Activated T-helper 1 cell treated with anti-CD3 and anti-CD28 coated beads, Interleukin-12 subunit alpha, Interleukin-12 subunit beta, Interleukin-2, Interleukin-4 antibody, amounts not matched to agents 30 ng/mL and 10 ng/mL and 1 ng/mL, durations not matched to agents 14 hours and 24 hours and 36 hours (primary cell): ENCODE results near the gene CRY2. TPM values are rescaled to one million over a fixed set of nuclear protein-coding genes. Genes with fewer than 3 reads are reported as not detected.

Experiments
- total RNA-seq: library from RNA; stranded (reverse); gene quantifications from 2 replicates; pipeline ENCODE4 v1.2.3, GENCODE V29; 2022

CRY2 gene
- total RNA-seq, 1 donor from 2014 or later, result 23.7 TPM

Other genes with a start within 250 kb of the CRY2 start
- gene CHST1, start 181.9 kb upstream of the CRY2 start, total RNA-seq, result 0.17 and 0.23 TPM in 2 replicates
- 16.3 and 18.2 TPM in 2 replicates for gene SLC35C1, start 42.3 kb upstream of the CRY2 start, total RNA-seq
- gene MAPK8IP1, start 38.2 kb downstream of the CRY2 start, total RNA-seq, result 0.51 and 0.91 TPM in 2 replicates
- gene FREY1, start 59.8 kb downstream of the CRY2 start, total RNA-seq, result 0.59 and 1.9 TPM in 2 replicates
- gene PEX16, start 70.4 kb downstream of the CRY2 start, total RNA-seq, result 37.4 and 44.6 TPM in 2 replicates
- gene LARGE2, start 75.2 kb downstream of the CRY2 start, total RNA-seq, result not detected in 2 replicates